NCI-H446 (cell line): ENCODE data around the gene EDC4.
A peak's percentile ranks its signal among the peaks of the same experiment; 100 is the strongest.

Experiments
- DNase-seq, 2 experiments: peaks; one replicate each; lab custom pipeline; 2025; lab: John Stamatoyannopoulos, UW

EDC4 gene

GRCh38 chr16:67878232-67878631, 5.4 kb downstream of the EDC4 start:
- no peak for DNase-seq

GRCh38 chr16:67878846-67879245, 6.0 kb downstream of the EDC4 start:
- DNase-seq = no peak

GRCh38 chr16:67879462-67879861, 6.6 kb downstream of the EDC4 start:
- DNase-seq = no peak

- no peak for DNase-seq
Measured at GRCh38 chr16:67879936-67880335, 7.1 kb downstream of the EDC4 start.

GRCh38 chr16:67880584-67880983, 7.7 kb downstream of the EDC4 start:
- DNase-seq = no peak

GRCh38 chr16:67881621-67882161, 8.8 kb downstream of the EDC4 start:
- DNase-seq = no peak

GRCh38 chr16:67882374-67883145, 9.7 kb downstream of the EDC4 start:
- DNase-seq = no peak

GRCh38 chr16:67883146-67883871, 10.5 kb downstream of the EDC4 start:
- no peak for DNase-seq

- DNase-seq = peak in 1 of 2 experiments; percentile 5
Measured at GRCh38 chr16:67883872-67884261, 11.0 kb downstream of the EDC4 start.

- peak; percentile 40 to 81 for DNase-seq
Measured at GRCh38 chr16:67884684-67885083, 11.8 kb downstream of the EDC4 start, which contains the start of gene NRN1L. NRN1L (plus strand) TSS chr16:67884885; CDS start chr16:67884904, 19 bp downstream.

GRCh38 chr16:67885545-67885944, 12.7 kb downstream of the EDC4 start:
- DNase-seq = no peak

GRCh38 chr16:67885976-67886375, 13.1 kb downstream of the EDC4 start:
- DNase-seq = no peak

- no peak for DNase-seq
Measured at GRCh38 chr16:67886387-67886786, 13.5 kb downstream of the EDC4 start.

GRCh38 chr16:67888331-67888730, 15.5 kb downstream of the EDC4 start:
- no peak for DNase-seq

- no peak for DNase-seq
Measured at GRCh38 chr16:67892375-67892774, 19.5 kb downstream of the EDC4 start.

- DNase-seq = peak; percentile 81 to 92
Measured at GRCh38 chr16:67892899-67893742, 20.3 kb downstream of the EDC4 start, which contains the start of gene PSKH1. PSKH1 (plus strand) TSS chr16:67893254; CDS start chr16:67908750, 15,496 bp downstream.

GRCh38 chr16:67893743-67894399, 21.0 kb downstream of the EDC4 start:
- no peak for DNase-seq

GRCh38 chr16:67897231-67897630, 24.4 kb downstream of the EDC4 start:
- DNase-seq = no peak

GRCh38 chr16:67901734-67902133, 28.9 kb downstream of the EDC4 start:
- DNase-seq = no peak

GRCh38 chr16:67902831-67903230, 30.0 kb downstream of the EDC4 start:
- no peak for DNase-seq

GRCh38 chr16:67907397-67908180, 34.7 kb downstream of the EDC4 start:
- DNase-seq = no peak
